IMR-90 (cell line): ENCODE measurements around the gene RTEL1. TPM values are rescaled to one million over a fixed set of nuclear protein-coding genes. Genes with fewer than 3 reads are reported as not detected.

Experiments used
- ATAC-seq: fragments of 200-7000 bp; cut with Tn5 transposase; 2 replicates; pipeline ENCODE4 v1.9.1; 2020; ENCODE audit warnings: low read depth, mild to moderate bottlenecking, moderate library complexity
- BruUV-seq: library from RNA; stranded (reverse); fragments of 400-500 nt; replicated peaks from 2 replicates; lab custom pipeline; 2021; lab: Mats Ljungman, UMichigan
- CTCF ChIA-PET: fragments of 300-600 bp; formaldehyde crosslinking; extraction: SDS; loops from one replicate; lab custom pipeline; 2021; ENCODE audit warnings: antibody characterized with exemption; lab: Yijun Ruan, JAX
- POLR2A ChIA-PET: fragments of 300-600 bp; sonication (Branson Sonifier 250); formaldehyde crosslinking; loops from one replicate; lab custom pipeline; 2022; ENCODE audit warnings: antibody characterized with exemption; ENCODE audit not compliant: unreplicated experiment; lab: Charles Lee
- DNase-seq: peaks from one replicate; pipeline ENCODE4 v3.0.0; 2013
- H2AFZ ChIP-seq: replicated peaks from 2 replicates; pipeline ENCODE3; 2013; ENCODE audit warnings: low read length, mild to moderate bottlenecking; ENCODE audit not compliant: poor library complexity
- H2AK5ac ChIP-seq: 2 replicates; pipeline ENCODE4 v1.6.1; 2013; ENCODE audit warnings: low read depth, low read length, inconsistent platforms
- H2AK9ac ChIP-seq: replicated peaks from 2 replicates; pipeline ENCODE3; 2013; ENCODE audit warnings: mild to moderate bottlenecking, low read depth, low read length, moderate library complexity; ENCODE audit not compliant: poor library complexity
- H2BK120ac ChIP-seq: 2 replicates; pipeline ENCODE4 v1.6.1; 2013; ENCODE audit warnings: low read depth, low read length, inconsistent platforms
- H2BK15ac ChIP-seq: 3 replicates; pipeline ENCODE4 v1.6.1; 2013; ENCODE audit warnings: low read depth, low read length, inconsistent platforms
- H2BK20ac ChIP-seq: 2 replicates; pipeline ENCODE4 v1.6.1; 2013; ENCODE audit warnings: low read depth, mild to moderate bottlenecking, inconsistent platforms, low read length, moderate library complexity
- H2BK5ac ChIP-seq: 2 replicates; pipeline ENCODE4 v1.6.1; 2013; ENCODE audit warnings: mild to moderate bottlenecking, low read depth, low read length, inconsistent platforms; ENCODE audit not compliant: poor library complexity, severe bottlenecking
- H3K14ac ChIP-seq: replicated peaks from 2 replicates; pipeline ENCODE4 v1.6.1; 2013; ENCODE audit warnings: low read depth, low read length, inconsistent platforms
- H3K18ac ChIP-seq: 2 replicates; pipeline ENCODE4 v1.6.1; 2013; ENCODE audit warnings: low read depth, low read length, control low read depth
- H3K23ac ChIP-seq: 2 replicates; pipeline ENCODE4 v1.6.1; 2013; ENCODE audit warnings: low read depth, low read length, inconsistent platforms
- H3K27ac ChIP-seq: 2 replicates; pipeline ENCODE4 v1.5.1; 2013; ENCODE audit warnings: mild to moderate bottlenecking, control low read depth, low read length; ENCODE audit not compliant: insufficient read depth
- H3K27me3 ChIP-seq: 2 replicates; pipeline ENCODE4 v1.6.1; 2013; ENCODE audit warnings: low read length; ENCODE audit not compliant: control insufficient read depth, insufficient read depth
- H3K36me3 ChIP-seq: 2 replicates; pipeline ENCODE4 v1.6.1; 2013; ENCODE audit warnings: low read length, mixed read lengths; ENCODE audit not compliant: control insufficient read depth, insufficient read depth
- H3K4ac ChIP-seq: 2 replicates; pipeline ENCODE4 v1.6.1; 2013; ENCODE audit warnings: low read depth, low read length, inconsistent platforms
- H3K4me1 ChIP-seq: 2 replicates; pipeline ENCODE4 v1.6.1; 2013; ENCODE audit warnings: low read length, mixed read lengths; ENCODE audit not compliant: control insufficient read depth, insufficient read depth
- H3K4me2 ChIP-seq: 2 replicates; pipeline ENCODE4 v1.6.1; 2013; ENCODE audit warnings: low read depth, mild to moderate bottlenecking, control low read depth, low read length, moderate library complexity
- H3K4me3 ChIP-seq: 2 replicates; pipeline ENCODE4 v1.5.1; 2013; ENCODE audit warnings: low read depth, mild to moderate bottlenecking, control low read depth, low read length, moderate library complexity; ENCODE audit not compliant: insufficient read depth
- H3K56ac ChIP-seq: 2 replicates; pipeline ENCODE4 v1.6.1; 2013; ENCODE audit warnings: low read length, inconsistent platforms; ENCODE audit not compliant: insufficient read depth; ENCODE audit errors: extremely low read depth
- H3K79me1 ChIP-seq, 2 experiments: 2 replicates each; pipeline ENCODE4 v1.6.1; 2013; ENCODE audit warnings: low read length in 2 of 2, inconsistent platforms in 1 of 2, low read depth in 1 of 2
- H3K9ac ChIP-seq: 2 replicates; pipeline ENCODE4 v1.6.1; 2013; ENCODE audit warnings: low read depth, low read length, control low read depth
- H3K9me1 ChIP-seq: 2 replicates; pipeline ENCODE4 v1.6.1; 2013; ENCODE audit warnings: low read length, inconsistent platforms; ENCODE audit not compliant: insufficient read depth
- H3K9me3 ChIP-seq: 2 replicates; pipeline ENCODE4 v1.6.1; 2013; ENCODE audit warnings: low read length; ENCODE audit not compliant: control insufficient read depth, insufficient read depth
- H4K20me1 ChIP-seq: 2 replicates; pipeline ENCODE4 v1.6.1; 2013; ENCODE audit warnings: low read length, inconsistent platforms; ENCODE audit not compliant: insufficient read depth
- H4K5ac ChIP-seq: 2 replicates; pipeline ENCODE4 v1.6.1; 2013; ENCODE audit warnings: mild to moderate bottlenecking, low read depth, low read length, control low read depth
- H4K8ac ChIP-seq, 2 experiments: 2 replicates each; pipeline ENCODE4 v1.6.1; 2013; ENCODE audit warnings: low read depth in 2 of 2, low read length in 2 of 2, control low read depth in 1 of 2, inconsistent platforms in 1 of 2
- H4K91ac ChIP-seq: 2 replicates; pipeline ENCODE4 v1.6.1; 2013; ENCODE audit warnings: low read depth, low read length, inconsistent platforms; ENCODE audit not compliant: insufficient read depth
- BHLHE40 ChIP-seq: fragments of 150-350 bp; IDR thresholded peaks from 2 replicates; pipeline ENCODE4 v1.6.1; 2016; ENCODE audit warnings: mild to moderate bottlenecking, low read depth, low read length
- CEBPB ChIP-seq: IDR thresholded peaks from 2 replicates; pipeline ENCODE4 v1.6.1; 2012; ENCODE audit warnings: low read depth, low read length, improper control_type of control experiment
- CHD1 ChIP-seq: IDR thresholded peaks from 2 replicates; pipeline ENCODE4 v1.6.1; 2012; ENCODE audit warnings: low read depth, low read length, improper control_type of control experiment
- RFX5 ChIP-seq: IDR thresholded peaks from 2 replicates; pipeline ENCODE4 v1.8.0; 2012; ENCODE audit warnings: low read depth, mild to moderate bottlenecking, low read length, moderate library complexity
- USF2 ChIP-seq: fragments of 150-350 bp; IDR thresholded peaks from 2 replicates; pipeline ENCODE4 v1.6.1; 2017; ENCODE audit warnings: mild to moderate bottlenecking, antibody characterized with exemption, low read length, low read depth
- WGBS, 2 experiments: methylation state at CpG; one replicate each; pipeline versions ENCODE4 v1.1.5 to v1.1.7; 2013; ENCODE audit warnings: missing lambda C conversion rate in 2 of 2; ENCODE audit not compliant: insufficient read length in 1 of 2; ENCODE audit errors: extremely low coverage in 2 of 2; 5-methylcytosine and 5-hydroxymethylcytosine counted together
- dilution Hi-C: fragments of 300-500 bp; cut with HindIII; formaldehyde crosslinking; loops from one replicate; pipeline ENCODE4 v1.14.3; 2018; ENCODE audit warnings: low sequenced_read_pairs; ENCODE audit not compliant: unreplicated experiment
- in situ Hi-C: fragments of 300-500 bp; cut with MboI; formaldehyde crosslinking; loops from 3 replicates; pipeline ENCODE4 v1.14.3; 2019; ENCODE audit warnings: low sequenced_read_pairs, inconsistent platforms, mixed read lengths
- intact Hi-C: fragments of 100-400 bp; cut with micrococcal nuclease; formaldehyde crosslinking; loops from 2 replicates; pipeline ENCODE4 v1.10.0; 2022
- polyA plus RNA-seq, 3 experiments: library from polyadenylated mRNA; depleted of rRNA; stranded (reverse); fragments of >200 nt; gene quantifications; 2 replicates each; pipeline ENCODE4 v1.2.3, GENCODE V29; 2012; ENCODE audit warnings: low replicate concordance in 1 of 3
- total RNA-seq: library from RNA; depleted of rRNA; stranded (reverse); fragments of >200 nt; gene quantifications from 2 replicates; pipeline ENCODE4 v1.2.3, GENCODE V29; 2012
- TF ChIP-seq, protein P1 (sequence below): conservative IDR thresholded peaks from 2 replicates; pipeline ENCODE4 v1.5.1; 2012; ENCODE audit warnings: mild to moderate bottlenecking, low read depth, low read length, improper control_type of control experiment
- TF ChIP-seq, protein P2 (sequence below): fragments of 150-350 bp; IDR thresholded peaks from 2 replicates; pipeline ENCODE4 v1.6.1; 2016; ENCODE audit warnings: low read depth, mild to moderate bottlenecking, low read length, moderate library complexity, borderline replicate concordance

Gene RTEL1
- total and polyA plus RNA-seq, 2 of the 4 experiments (the other 2 are of a cell fraction): 14.7 to 18.8 TPM

DNA sequence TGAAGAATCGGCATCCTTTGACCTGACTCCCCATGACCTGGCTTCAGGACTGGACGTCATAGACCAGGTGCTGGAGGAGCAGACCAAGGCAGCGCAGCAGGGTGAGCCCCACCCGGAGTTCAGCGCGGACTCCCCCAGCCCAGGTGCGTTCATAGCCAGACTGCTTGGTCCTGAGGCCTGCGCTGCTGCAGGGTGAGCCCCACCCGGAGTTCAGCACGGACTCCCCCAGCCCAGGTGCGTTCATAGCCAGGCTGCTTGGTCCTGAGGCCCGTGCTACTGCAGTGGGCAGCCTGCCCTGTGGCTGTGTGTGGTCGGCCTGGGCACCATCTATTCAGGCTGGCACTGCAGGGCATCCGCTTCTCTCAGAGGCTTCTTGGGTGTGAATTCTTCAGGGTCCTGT, 15.8 kb downstream of the RTEL1 start:
- intact Hi-C loops: no loop called here

More for the DNA sequence above, 15.8 kb downstream of the RTEL1 start:
- Histone ChIP-seq H3K56ac (no peak overlapping the region), H4K91ac (no peak overlapping the region), H3K9me1 (no peaks in the 10 kb centered on the region; the same call in 1 of the 2 replicates), H2BK5ac (no peak overlapping the region), H4K8ac (no peak overlapping the region), H3K27me3 (no peaks in the 10 kb centered on the region), H2BK15ac (no peak overlapping the region), H3K23ac (no peak overlapping the region), H2AK5ac (no peak overlapping the region), H2AK9ac (peak overlapping the region; percentile 50), H3K9ac (no peak overlapping the region), H2BK120ac (no peak overlapping the region), H3K14ac (no peak overlapping the region), H2BK20ac (no peak overlapping the region), H3K18ac (no peak overlapping the region), H3K9me3 (no peaks in the 10 kb centered on the region), H3K27ac (no peak overlapping the region), H2AFZ (no peak overlapping the region), H3K4me3 (no peak overlapping the region), H3K4ac (no peak overlapping the region), H3K4me2 (no peak overlapping the region), H3K79me1 (peaks cover 0 to 2% of the 10 kb centered on the region in 2 experiments; a peak in 2 of 4 replicates), H3K36me3 (peaks cover 43% of the 10 kb centered on the region), H3K4me1 (no peaks in the 10 kb centered on the region), H4K5ac (no peak overlapping the region), H4K20me1 (no peaks in the 10 kb centered on the region)
- CTCF ChIA-PET: no interaction called here
- in situ Hi-C loops (no loop called here), dilution Hi-C loops (no loop called here)
- no TSS peak for BruUV-seq
- ATAC-seq (no peak), DNase-seq (no peak)
- TF ChIP-seq RFX5 (no peak), CEBPB (no peak), BHLHE40 (no peak), CHD1 (no peak), USF2 (no peak)
- TF ChIP-seq, protein P1, sequence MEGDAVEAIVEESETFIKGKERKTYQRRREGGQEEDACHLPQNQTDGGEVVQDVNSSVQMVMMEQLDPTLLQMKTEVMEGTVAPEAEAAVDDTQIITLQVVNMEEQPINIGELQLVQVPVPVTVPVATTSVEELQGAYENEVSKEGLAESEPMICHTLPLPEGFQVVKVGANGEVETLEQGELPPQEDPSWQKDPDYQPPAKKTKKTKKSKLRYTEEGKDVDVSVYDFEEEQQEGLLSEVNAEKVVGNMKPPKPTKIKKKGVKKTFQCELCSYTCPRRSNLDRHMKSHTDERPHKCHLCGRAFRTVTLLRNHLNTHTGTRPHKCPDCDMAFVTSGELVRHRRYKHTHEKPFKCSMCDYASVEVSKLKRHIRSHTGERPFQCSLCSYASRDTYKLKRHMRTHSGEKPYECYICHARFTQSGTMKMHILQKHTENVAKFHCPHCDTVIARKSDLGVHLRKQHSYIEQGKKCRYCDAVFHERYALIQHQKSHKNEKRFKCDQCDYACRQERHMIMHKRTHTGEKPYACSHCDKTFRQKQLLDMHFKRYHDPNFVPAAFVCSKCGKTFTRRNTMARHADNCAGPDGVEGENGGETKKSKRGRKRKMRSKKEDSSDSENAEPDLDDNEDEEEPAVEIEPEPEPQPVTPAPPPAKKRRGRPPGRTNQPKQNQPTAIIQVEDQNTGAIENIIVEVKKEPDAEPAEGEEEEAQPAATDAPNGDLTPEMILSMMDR: no peak
- TF ChIP-seq, protein P2, sequence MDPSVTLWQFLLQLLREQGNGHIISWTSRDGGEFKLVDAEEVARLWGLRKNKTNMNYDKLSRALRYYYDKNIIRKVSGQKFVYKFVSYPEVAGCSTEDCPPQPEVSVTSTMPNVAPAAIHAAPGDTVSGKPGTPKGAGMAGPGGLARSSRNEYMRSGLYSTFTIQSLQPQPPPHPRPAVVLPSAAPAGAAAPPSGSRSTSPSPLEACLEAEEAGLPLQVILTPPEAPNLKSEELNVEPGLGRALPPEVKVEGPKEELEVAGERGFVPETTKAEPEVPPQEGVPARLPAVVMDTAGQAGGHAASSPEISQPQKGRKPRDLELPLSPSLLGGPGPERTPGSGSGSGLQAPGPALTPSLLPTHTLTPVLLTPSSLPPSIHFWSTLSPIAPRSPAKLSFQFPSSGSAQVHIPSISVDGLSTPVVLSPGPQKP: no peak
- POLR2A ChIA-PET: no interaction called here
- WGBS, 2 experiments: 94% methylated on average over 2 of the region's 14 CpGs; no CpG with 5 or more reads in 1 of the 2 experiments
